ENCODE results near the gene UBQLNL.

UBQLNL gene

GRCh38 chr11:5516599-5516998 is at the start of gene UBQLNL:
TSS of gene UBQLNL (minus strand) at chr11:5516699. CDS start at chr11:5516441, 258 bp downstream.
- no peak for DNase-seq

- DNase-seq: no peak
Measured at GRCh38 chr11:5564259-5565019, 47.9 kb upstream of the UBQLNL start.

GRCh38 chr11:5557751-5558150 is 41.3 kb upstream of the UBQLNL start:
- DNase-seq: no peak

GRCh38 chr11:5556596-5557188 is 40.2 kb upstream of the UBQLNL start:
- no peak for DNase-seq

GRCh38 chr11:5553343-5553742 is 36.8 kb upstream of the UBQLNL start:
- DNase-seq: no peak

GRCh38 chr11:5550440-5551095 is 34.1 kb upstream of the UBQLNL start:
- no peak for DNase-seq

- DNase-seq: no peak
Measured at GRCh38 chr11:5548440-5548839, 31.9 kb upstream of the UBQLNL start, which contains the start of gene OR52H1. TSS of gene OR52H1 (minus strand) at chr11:5548540. CDS start at chr11:5545505, 3,035 bp downstream.

GRCh38 chr11:5547982-5548381 is 31.5 kb upstream of the UBQLNL start:
- no peak for DNase-seq

- no peak for DNase-seq
Measured at GRCh38 chr11:5546457-5546856, 30.0 kb upstream of the UBQLNL start.

GRCh38 chr11:5541427-5541826 is 24.9 kb upstream of the UBQLNL start:
- DNase-seq: no peak

- DNase-seq: no peak
Measured at GRCh38 chr11:5536482-5536881, 20.0 kb upstream of the UBQLNL start.

- no peak for DNase-seq
Measured at GRCh38 chr11:5534046-5534445, 17.5 kb upstream of the UBQLNL start.

GRCh38 chr11:5531053-5531831 is 14.7 kb upstream of the UBQLNL start:
- DNase-seq: no peak

GRCh38 chr11:5528495-5528894 is 12.0 kb upstream of the UBQLNL start:
- DNase-seq: no peak

- DNase-seq: no peak
Measured at GRCh38 chr11:5527716-5528115, 11.2 kb upstream of the UBQLNL start.

- DNase-seq: no peak
Measured at GRCh38 chr11:5524756-5525155, 8.3 kb upstream of the UBQLNL start.

GRCh38 chr11:5522308-5522707 is 5.8 kb upstream of the UBQLNL start:
- DNase-seq: no peak

- DNase-seq: no peak
Measured at GRCh38 chr11:5521540-5521939, 5.0 kb upstream of the UBQLNL start.

- DNase-seq: no peak
Measured at GRCh38 chr11:5514841-5515240, 1.7 kb downstream of the UBQLNL start.

GRCh38 chr11:5509803-5510202 is 6.7 kb downstream of the UBQLNL start, which contains the start of gene UBQLN3:
TSS of gene UBQLN3 (minus strand) at chr11:5509957. CDS start at chr11:5509558, 399 bp downstream.
- DNase-seq: no peak

- no peak for DNase-seq
Measured at GRCh38 chr11:5508605-5509004, 7.9 kb downstream of the UBQLNL start.

- no peak for DNase-seq
Measured at GRCh38 chr11:5507933-5508305, 8.6 kb downstream of the UBQLNL start.
